Activated T-helper 1 cell treated with Interleukin-2 at 50 U/mL for 16 hours (primary cell): ENCODE measurements around the gene HP.
"Not testable (repeated sequence)": the region's sequence is repeated elsewhere in the genome, so short reads cannot be mapped to it uniquely, and the experiment has no call there.

Experiments used
- DNase-seq: peaks from one replicate; pipeline ENCODE4 v3.0.0-alpha.2; 2020; ENCODE audit warnings: low read depth

HP gene

DNA sequence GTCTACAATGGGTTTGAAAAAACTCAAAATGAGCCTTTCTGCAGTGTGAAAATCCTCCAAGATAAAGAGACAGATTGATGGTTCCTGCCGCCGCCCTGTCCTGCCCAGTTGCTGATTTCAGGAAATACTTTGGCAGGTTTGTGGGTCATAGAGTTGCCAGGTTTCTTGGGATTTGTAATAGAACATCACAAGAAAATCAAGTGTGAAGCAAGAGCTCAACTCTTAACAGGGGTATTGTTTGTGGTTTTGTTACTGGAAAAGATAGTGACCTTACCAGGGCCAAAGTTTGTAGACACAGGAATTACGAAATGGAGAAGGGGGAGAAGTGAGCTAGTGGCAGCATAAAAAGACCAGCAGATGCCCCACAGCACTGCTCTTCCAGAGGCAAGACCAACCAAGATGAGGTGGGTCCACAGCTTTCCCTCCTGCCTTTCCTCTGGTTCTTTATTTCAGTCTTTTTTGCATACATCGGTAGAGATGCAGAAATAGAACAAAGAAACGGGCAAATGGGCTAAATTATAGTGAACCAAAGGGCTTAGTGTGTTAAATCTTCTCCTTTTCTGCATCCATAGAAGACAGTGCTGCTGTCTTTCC, at the start of gene HP:
Gene HP, plus strand, starts transcription at position 252 of the 594 bp plus-strand sequence. Its CDS starts 148 bp downstream, at position 400.
- DNase-seq: not testable (repeated sequence)

DNA sequence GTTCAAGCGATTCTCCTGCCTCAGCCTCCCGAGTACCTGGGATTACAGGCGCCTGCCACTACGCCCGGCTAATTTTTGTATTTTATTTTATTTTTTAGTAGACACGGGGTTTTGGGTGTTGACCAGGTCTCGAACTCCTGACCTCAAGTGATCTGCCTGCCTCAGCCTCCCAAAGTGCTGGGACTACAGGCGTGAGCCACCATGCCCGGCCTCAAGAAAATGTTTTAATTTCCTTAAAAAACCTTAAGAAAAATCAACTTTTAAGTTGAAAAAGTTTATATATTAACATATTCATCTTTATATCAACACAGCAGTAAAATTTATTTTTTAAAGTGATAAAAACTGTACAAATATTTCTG, 46.3 kb upstream of the HP start:
- not testable (repeated sequence) for DNase-seq

DNA sequence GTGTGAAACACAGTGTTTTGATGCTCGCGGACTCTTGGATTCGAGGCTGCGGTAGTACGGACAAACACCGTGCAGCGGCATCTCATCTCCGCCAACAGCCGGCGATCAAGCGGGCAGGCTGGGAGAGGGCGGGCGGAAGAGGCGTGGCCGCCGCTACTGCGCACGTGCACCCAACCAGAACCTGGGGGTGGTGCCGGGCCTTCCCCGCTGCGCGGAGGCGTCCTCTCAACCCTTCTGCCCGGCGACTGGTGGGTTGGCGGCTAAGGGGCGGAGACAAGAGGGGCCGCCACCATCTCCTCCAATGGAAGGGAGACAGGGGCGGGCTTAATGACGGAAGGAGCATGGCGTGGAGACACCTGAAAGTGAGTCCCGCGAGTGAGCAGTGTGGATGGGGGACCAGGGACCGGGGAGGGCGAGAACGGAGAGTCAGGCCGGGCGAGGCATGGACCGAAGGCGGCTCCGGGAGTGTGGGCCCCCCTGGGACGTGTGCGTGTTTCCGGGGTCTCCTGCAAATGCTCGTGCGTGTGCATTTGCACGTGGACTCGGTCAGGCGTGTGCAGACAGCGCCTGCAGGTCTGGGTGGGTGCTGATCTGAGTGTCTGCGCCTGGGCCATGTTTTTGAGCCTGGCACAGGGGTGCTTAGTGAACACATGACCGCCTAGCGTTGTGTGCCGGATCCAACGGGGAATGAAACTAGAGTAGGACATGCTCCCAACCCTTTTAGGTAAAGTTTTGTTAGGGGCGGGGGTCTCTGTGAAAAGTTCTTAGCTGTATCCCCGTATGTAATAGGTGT, 45.7 kb upstream of the HP start, which contains the start of gene DHODH:
Gene DHODH, plus strand, starts transcription at position 321 of the 793 bp plus-strand sequence. Its CDS starts 21 bp downstream, at position 342.
- DNase-seq: peak; percentile 97

- no peak for DNase-seq
Observed at GRCh38 chr16:72009779-72010178, 44.5 kb upstream of the HP start.

DNA sequence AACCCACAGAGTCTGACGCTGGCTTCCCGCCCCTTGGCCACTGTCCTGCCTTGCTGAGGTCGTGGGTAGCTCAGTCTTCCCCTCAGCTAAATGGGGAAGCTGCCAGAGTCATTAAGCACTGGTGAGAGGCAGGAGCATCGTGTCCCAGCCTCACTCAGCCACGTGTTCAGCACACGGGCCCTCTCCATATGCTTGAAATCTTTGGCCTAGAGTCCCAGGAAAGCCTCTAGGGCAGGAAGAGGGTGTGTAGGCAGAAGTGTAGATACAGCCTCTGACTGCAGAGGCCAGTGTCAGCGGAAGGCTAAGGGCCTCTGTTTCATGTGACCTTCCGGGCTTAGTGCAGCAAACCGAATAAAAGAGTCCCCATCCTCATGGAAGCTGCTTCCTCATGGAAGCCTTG, 41.7 kb upstream of the HP start:
- no peak for DNase-seq

- DNase-seq: no peak
Observed at GRCh38 chr16:72013389-72013788, 40.9 kb upstream of the HP start.

- DNase-seq: no peak
Observed at GRCh38 chr16:72013888-72014581, 40.3 kb upstream of the HP start.

DNA sequence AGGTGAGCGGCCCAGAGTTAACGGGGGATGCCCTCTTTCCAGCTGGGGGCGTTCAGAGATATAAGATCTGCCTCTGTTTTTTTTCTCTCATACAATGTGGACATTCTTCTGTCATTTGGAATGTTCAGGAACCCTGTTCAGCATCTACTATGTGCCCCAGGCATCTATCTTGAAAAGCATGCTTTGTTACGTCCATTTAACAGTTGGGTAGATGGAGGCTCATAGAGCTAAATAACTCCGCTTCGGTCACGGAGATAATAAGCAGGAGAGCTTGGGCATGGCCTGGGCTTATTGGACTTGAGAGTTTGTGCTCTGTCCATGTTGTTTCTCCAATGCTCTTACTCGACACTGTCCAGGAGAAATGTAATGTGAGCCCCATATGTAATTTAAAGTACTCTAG, 39.6 kb upstream of the HP start:
- DNase-seq: no peak

GRCh38 chr16:72015124-72015523, 39.2 kb upstream of the HP start:
- DNase-seq: no peak

DNA sequence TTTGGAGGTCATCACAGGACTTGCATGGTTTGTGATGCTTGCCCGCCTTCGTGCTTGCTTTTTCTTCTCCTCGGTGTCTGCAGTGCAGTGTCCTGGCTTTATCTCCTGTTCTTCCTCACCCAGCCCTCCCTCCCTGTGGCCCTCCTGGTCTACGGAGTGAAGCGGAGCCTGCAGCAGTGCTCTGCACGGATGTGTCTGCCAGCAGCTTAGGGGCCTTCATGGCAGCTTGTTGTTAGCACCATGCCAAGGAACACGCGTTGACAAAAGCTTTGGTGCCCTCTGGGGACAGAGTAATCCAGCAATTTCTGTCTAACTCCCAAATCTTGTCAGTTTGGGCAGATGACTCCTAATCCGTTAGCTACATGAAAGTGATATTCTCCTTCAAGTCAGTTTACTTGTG, 35.8 kb upstream of the HP start:
- no peak for DNase-seq

- no peak for DNase-seq
Observed at GRCh38 chr16:72021043-72021442, 33.3 kb upstream of the HP start.

DNA sequence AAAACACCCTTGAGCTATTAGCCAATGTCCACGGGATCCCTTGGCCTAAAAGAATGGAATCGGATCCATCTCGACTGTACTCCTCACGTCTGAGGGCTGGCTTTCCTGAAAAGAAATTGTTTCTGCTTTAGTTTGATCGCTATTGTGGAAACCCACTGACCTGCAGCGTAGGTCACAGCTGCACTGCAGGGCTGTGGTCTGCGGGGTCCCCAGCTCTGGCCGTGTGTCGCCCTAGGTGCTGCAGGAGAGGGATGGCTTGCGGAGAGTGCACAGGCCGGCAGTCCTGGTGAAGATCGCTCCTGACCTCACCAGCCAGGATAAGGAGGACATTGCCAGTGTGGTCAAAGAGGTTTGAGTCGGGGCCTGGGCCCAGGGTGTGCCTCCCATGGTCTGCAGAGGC, 32.2 kb upstream of the HP start:
- DNase-seq: no peak

DNA sequence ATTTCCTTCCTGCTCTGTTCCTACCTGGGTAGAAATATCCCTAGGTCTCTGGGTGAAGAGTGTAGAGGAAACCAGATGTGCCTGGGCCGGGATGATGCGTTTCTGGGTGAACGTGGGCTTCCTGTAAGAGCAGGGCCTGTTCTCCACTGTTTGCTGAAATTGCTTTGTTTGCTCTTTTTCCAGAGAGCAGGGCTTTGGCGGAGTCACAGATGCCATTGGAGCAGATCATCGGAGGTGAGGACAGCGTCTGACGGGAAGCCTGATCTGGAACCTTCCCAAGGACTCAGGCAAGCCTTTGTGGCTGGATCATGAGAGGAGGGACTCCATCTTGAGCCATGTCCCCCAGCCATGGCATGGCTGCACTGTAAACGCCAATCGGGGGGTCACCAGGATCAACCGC, 30.3 kb upstream of the HP start:
- no peak for DNase-seq

GRCh38 chr16:72024862-72025382, 29.4 kb upstream of the HP start:
- no peak for DNase-seq

DNA sequence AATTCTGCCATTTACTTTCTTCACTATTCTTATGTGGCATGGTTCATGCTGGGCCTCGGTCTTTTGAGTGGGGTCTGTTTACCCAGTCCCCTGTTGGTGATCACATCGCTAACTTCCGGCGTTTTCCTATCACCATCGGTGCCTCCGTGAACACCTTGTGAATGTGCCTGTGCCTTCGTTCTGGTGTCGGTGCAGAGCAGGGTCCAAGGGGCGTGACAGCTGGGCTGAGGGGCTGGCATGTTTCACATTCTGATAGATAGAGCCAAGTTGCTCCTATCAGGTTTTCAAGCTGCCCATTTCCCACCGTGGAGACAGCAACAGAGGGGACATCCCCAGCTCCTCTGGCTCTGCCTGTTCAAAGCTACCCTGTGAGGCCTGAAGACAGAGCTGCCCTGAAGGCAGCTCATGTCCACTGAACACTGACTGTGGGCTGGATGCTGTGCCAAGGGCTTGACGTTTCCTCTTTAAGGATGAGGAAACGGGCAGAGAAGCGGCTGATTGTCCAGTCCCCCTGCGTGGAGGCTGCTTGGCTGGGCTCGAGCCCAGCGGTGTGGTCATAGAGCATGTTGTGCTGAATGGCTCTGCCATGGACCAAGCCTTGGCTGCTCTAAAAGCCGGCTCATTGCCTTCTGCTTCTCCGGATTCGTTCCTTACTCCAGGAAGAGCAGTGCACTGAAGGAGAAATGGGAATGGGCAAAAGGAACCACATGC, 28.7 kb upstream of the HP start:
- DNase-seq: no peak

DNA sequence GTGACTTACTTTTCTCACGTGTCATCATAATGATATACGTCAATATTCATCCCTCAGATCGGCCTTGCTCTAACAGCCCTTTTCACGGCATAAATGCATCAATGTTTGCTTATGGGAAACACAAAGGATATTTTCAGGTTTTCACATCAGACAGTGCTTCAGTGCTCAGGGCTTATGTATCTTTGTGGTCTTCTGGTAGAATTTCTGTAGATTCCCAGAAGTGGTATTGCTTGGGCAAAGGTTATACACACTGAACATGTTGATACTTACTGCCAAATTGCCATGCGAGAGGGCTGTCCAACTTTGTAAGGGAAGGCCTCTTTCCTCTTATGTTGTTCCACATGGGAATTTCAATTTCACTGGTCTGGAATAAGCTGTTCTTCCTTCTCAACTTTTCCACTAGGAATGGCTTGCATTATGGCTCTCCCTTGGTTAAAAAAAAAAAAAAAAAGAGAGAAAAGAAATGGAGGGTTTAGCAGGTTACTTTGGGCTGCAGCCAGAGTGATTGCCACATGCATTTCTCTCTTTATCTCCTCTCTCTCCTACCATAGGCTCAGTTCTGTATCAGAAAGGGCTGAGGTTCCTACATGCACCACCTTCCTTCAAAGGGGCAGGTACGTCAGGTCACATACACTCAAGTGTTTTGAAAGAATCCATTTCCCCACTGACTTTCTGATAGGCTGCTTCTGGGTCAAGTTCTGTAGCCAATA, 26.5 kb upstream of the HP start:
- no peak for DNase-seq

GRCh38 chr16:72029567-72030271, 24.6 kb upstream of the HP start:
- DNase-seq: no peak

DNA sequence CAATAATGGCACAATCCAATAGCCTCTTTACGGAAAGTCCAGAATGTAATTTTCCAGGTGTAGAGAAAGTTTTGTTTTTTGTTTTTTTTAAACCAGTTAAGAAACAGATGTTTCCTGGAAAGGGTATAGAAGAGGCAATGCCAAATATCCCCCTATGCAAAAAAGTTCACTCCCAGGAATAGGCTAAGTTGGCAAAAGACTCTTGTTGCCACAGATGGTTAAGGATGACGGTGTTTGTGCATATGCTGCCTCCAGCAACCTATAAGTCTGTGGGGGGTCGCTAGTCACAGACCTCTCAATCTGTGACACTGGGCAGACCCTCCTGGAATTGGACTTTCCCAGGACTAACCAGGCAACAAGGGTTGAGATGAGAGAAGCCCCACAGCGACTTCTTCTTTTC, 20.9 kb upstream of the HP start:
- DNase-seq: no peak

DNA sequence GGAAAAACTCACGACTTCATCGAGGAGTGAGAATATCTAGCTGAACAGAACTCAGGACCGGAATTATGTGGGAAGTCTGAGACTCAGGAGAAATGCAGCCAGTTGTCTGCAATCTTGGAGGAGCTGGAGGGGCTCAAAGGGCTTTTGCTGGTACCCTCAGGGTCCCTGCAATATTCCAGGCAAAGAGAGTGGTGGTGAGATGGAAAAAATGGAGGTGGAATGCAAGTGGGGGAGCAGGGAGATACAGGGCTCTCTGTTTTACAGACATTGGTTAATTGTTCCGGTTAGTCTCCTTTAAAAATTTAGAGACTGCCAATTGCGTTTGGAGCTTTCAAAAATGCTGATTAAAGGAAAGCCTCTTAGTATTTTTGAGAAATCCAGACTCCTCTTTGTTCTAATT, 18.2 kb upstream of the HP start:
- no peak for DNase-seq

DNA sequence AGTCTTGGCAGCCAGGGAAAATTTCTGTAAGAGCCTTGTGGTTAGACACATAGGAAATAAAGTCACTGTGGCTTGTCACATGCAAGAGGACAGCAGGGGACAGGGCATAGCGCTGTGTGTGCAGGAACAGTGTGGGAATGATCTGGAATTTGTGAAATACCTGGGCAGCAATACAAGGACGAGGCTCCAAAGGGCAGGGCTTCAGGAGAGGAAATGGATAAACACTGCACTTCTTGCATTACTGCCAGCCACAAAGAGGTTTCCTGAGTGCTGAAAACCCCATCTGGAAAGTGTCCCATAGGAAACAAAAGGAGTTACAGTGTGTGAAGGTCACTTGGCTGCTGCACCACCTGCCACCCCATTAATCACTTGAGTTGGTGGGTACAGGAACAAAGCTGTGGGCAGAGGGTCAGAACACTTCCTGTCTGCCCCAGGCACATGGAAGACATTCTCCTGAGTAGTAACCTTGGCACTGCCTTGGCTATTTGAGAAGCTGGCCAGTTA, 12.1 kb upstream of the HP start:
- DNase-seq: no peak

DNA sequence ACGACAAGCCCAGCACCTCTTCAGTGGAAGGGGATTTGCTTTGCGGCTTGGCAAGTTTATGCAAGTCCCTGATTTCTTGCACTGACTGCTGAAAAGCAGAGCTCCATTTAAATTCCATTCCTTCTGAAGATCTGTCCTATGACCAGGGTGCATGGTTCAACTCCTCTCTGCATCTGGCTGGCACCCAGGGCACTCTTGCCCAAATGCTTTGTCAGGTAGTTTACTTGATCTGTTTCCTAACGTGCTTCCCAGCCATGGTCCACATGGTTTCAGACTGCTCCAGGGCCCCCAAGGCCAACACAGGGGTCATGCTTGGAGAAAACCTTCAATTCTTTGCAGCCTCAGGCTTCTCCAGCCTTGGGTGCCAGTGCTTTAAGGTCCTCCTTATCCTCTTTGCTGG, 11.2 kb upstream of the HP start:
- DNase-seq: no peak
